Natural killer cell (primary cell): ENCODE data around the gene REM1. TPM values are rescaled to one million over a fixed set of nuclear protein-coding genes. Genes with fewer than 3 reads are reported as not detected.

Experiments used
- ATAC-seq, 3 donors: fragments of 150-1000 bp in 2 of 3; fragments of 200-7000 bp in 1 of 3; cut with Tn5 transposase; 1 replicate in 1 of 3; 2 replicates in 2 of 3; pipeline ENCODE4 v1.10.0; 2021; ENCODE audit warnings: mild to moderate bottlenecking in 2 of 3, moderate library complexity in 2 of 3
- DNase-seq, 2 donors: peaks; one replicate each; pipeline versions ENCODE4 v3.0.0 to v3.0.0-alpha.2; 2013 to 2021; ENCODE audit warnings: mixed read lengths in 1 of 2
- H3K27ac ChIP-seq: one replicate; pipeline ENCODE4 v1.5.1; 2013; ENCODE audit warnings: mild to moderate bottlenecking, low read length
- H3K27me3 ChIP-seq: one replicate; pipeline ENCODE4 v1.6.1; 2013; ENCODE audit warnings: low read length; ENCODE audit not compliant: control insufficient read depth, insufficient read depth
- H3K36me3 ChIP-seq: one replicate; pipeline ENCODE4 v1.6.1; 2013; ENCODE audit warnings: low read length; ENCODE audit not compliant: control insufficient read depth, insufficient read depth
- H3K4me1 ChIP-seq: one replicate; pipeline ENCODE4 v1.6.1; 2013; ENCODE audit warnings: low read length; ENCODE audit not compliant: control insufficient read depth, insufficient read depth
- H3K4me3 ChIP-seq: one replicate; pipeline ENCODE4 v1.5.1; 2013; ENCODE audit warnings: low read length
- H3K9me3 ChIP-seq: one replicate; pipeline ENCODE4 v1.6.1; 2013; ENCODE audit warnings: low read length; ENCODE audit not compliant: control insufficient read depth, insufficient read depth
- H3K27ac Mint-ChIP-seq, 2 donors: one replicate each; pipeline ENCODE4 v1.8.0; 2022; ENCODE audit warnings: mild to moderate bottlenecking in 2 of 2, mixed read lengths in 2 of 2, moderate library complexity in 1 of 2
- H3K27me3 Mint-ChIP-seq, 2 donors: one replicate each; pipeline ENCODE4 v1.8.0; 2022; ENCODE audit warnings: low read depth in 2 of 2, mixed read lengths in 2 of 2
- H3K36me3 Mint-ChIP-seq: one replicate; pipeline ENCODE4 v1.8.0; 2022; ENCODE audit warnings: mixed read lengths
- H3K4me1 Mint-ChIP-seq, 2 donors: one replicate each; pipeline ENCODE4 v1.8.0; 2022; ENCODE audit warnings: mixed read lengths in 2 of 2
- H3K4me3 Mint-ChIP-seq: one replicate; pipeline ENCODE4 v1.8.0; 2022; ENCODE audit warnings: mild to moderate bottlenecking, moderate library complexity, mixed read lengths
- H3K9me3 Mint-ChIP-seq, 2 donors: one replicate each; pipeline ENCODE4 v1.8.0; 2022; ENCODE audit warnings: mixed read lengths in 2 of 2
- CTCF ChIP-seq: fragments of 200-600 bp; IDR thresholded peaks from one replicate; pipeline ENCODE4 v1.8.0; 2022; ENCODE audit warnings: antibody characterized with exemption
- WGBS: methylation state at CpG from one replicate; pipeline ENCODE4 v1.1.7; 2013; ENCODE audit warnings: missing lambda C conversion rate; ENCODE audit not compliant: insufficient coverage; 5-methylcytosine and 5-hydroxymethylcytosine counted together
- intact Hi-C: fragments of 100-400 bp; cut with micrococcal nuclease; formaldehyde crosslinking; loops from one replicate; pipeline ENCODE4 v1.14.2; 2022
- total RNA-seq, 4 donors: library from RNA; stranded (reverse); fragments of 120-200 nt in 1 of 4; gene quantifications; one replicate each; pipeline versions ENCODE4 v1.2.3 to v1.2.4, GENCODE V29; 2013 to 2022

Gene REM1
- total RNA-seq, 3 donors from 2014 or later (not counting 1 experiment from before 2014, with no cell fraction given), result not detected

GRCh38 chr20:31489152-31489551 lies 14.1 kb downstream of the REM1 start:
- H3K4me1 Mint-ChIP-seq, result peaks cover 5 to 12% of the 10 kb centered on the region in 2 donors

GRCh38 chr20:31490752-31491151 lies 15.7 kb downstream of the REM1 start:
- Histone ChIP-seq H3K36me3 (no peaks in the 10 kb centered on the region), H3K9me3 (no peaks in the 10 kb centered on the region), H3K27me3 (no peaks in the 10 kb centered on the region), H3K4me3 (no peak overlapping the region), H3K4me1 (no peaks in the 10 kb centered on the region), H3K27ac (no peak overlapping the region)
- intact Hi-C loops, result no loop called here
- no peak for TF ChIP-seq CTCF
- Mint-ChIP-seq H3K27me3 (peaks cover 15 to 29% of the 10 kb centered on the region in 2 donors), H3K27ac (no peak overlapping the region), H3K4me1 (peaks cover 5 to 7% of the 10 kb centered on the region in 2 donors), H3K36me3 (no peaks in the 10 kb centered on the region), H3K4me3 (no peak overlapping the region), H3K9me3 (no peaks in the 10 kb centered on the region)
- DNase-seq (no peak), ATAC-seq (no peak)
- 87% methylated on average over 3 of the region's 3 CpGs for WGBS

More at GRCh38 chr20:31489152-31489551, 14.1 kb downstream of the REM1 start:
- H3K4me1 ChIP-seq, result peaks cover 2% of the 10 kb centered on the region
- no peaks in the 10 kb centered on the region for H3K36me3 ChIP-seq
- Mint-ChIP-seq H3K36me3 (no peaks in the 10 kb centered on the region), H3K4me3 (no peak overlapping the region), H3K9me3 (no peaks in the 10 kb centered on the region), H3K27me3 (peaks cover 23 to 25% of the 10 kb centered on the region in 2 donors), H3K27ac (no peak overlapping the region)
- no peak overlapping the region for H3K27ac ChIP-seq
- no peak for ATAC-seq
- intact Hi-C loops, result no loop called here
- no peak overlapping the region for H3K4me3 ChIP-seq
- no peak for TF ChIP-seq CTCF
- peaks cover 3% of the 10 kb centered on the region for H3K27me3 ChIP-seq
- no peak for DNase-seq
- no peaks in the 10 kb centered on the region for H3K9me3 ChIP-seq
- WGBS, result 96% methylated on average over 2 of the region's 3 CpGs

- intact Hi-C loops, result no loop called here
- H3K36me3 ChIP-seq, result no peaks in the 10 kb centered on the region
- H3K4me3 ChIP-seq, result no peak overlapping the region
- H3K4me1 ChIP-seq, result no peaks in the 10 kb centered on the region
- no peak for DNase-seq
- 96% methylated on average over 2 of the region's 2 CpGs for WGBS
- no peak for TF ChIP-seq CTCF
- H3K36me3 Mint-ChIP-seq, result no peaks in the 10 kb centered on the region
- no peaks in the 10 kb centered on the region for H3K9me3 ChIP-seq
- ATAC-seq, result no peak
- H3K27me3 ChIP-seq, result peaks cover 2% of the 10 kb centered on the region
- H3K27ac ChIP-seq, result no peak overlapping the region
- H3K27me3 Mint-ChIP-seq, result peaks cover 8 to 33% of the 10 kb centered on the region in 2 donors
- H3K27ac Mint-ChIP-seq, result no peak overlapping the region
- H3K9me3 Mint-ChIP-seq, result no peaks in the 10 kb centered on the region
- no peak overlapping the region for H3K4me3 Mint-ChIP-seq
- H3K4me1 Mint-ChIP-seq, result no peaks in the 10 kb centered on the region
Measured at GRCh38 chr20:31494131-31494530, 19.0 kb downstream of the REM1 start.

- Mint-ChIP-seq H3K27me3 (peaks cover 8 to 33% of the 10 kb centered on the region in 2 donors), H3K27ac (no peak overlapping the region), H3K36me3 (no peaks in the 10 kb centered on the region), H3K9me3 (no peaks in the 10 kb centered on the region), H3K4me3 (no peak overlapping the region), H3K4me1 (no peaks in the 10 kb centered on the region)
- H3K27me3 ChIP-seq, result peaks cover 2% of the 10 kb centered on the region
- no peak overlapping the region for H3K4me3 ChIP-seq
- H3K4me1 ChIP-seq, result no peaks in the 10 kb centered on the region
- intact Hi-C loops, result no loop called here
- TF ChIP-seq CTCF, result no peak
- WGBS, result 73% methylated on average over 15 of the region's 15 CpGs
- no peak for DNase-seq
- no peak overlapping the region for H3K27ac ChIP-seq
- no peaks in the 10 kb centered on the region for H3K36me3 ChIP-seq
- no peaks in the 10 kb centered on the region for H3K9me3 ChIP-seq
- ATAC-seq, result no peak
Measured at GRCh38 chr20:31496761-31497295, 21.7 kb downstream of the REM1 start.
